Common myeloid progenitor, CD34-positive (primary cell): Measurements from ENCODE around the gene IMPDH2.

Experiments
- CTCF ChIA-PET: fragments of 350-600 bp; sonication (Branson Sonifier 250); formaldehyde crosslinking; loops from one replicate; lab custom pipeline; 2021; ENCODE audit warnings: antibody characterized with exemption; lab: Charles Lee
- POLR2A ChIA-PET: fragments of 350-600 bp; sonication (Branson Sonifier 250); formaldehyde crosslinking; loops from one replicate; lab custom pipeline; 2021; ENCODE audit warnings: antibody characterized with exemption; lab: Charles Lee
- DNase-seq, 3 donors: peaks; one replicate each; pipeline versions ENCODE4 v3.0.0 to v3.0.0-alpha.2; 2013
- H3K27ac ChIP-seq, 2 experiments: 1 replicate in 1 of 2; 2 replicates in 1 of 2; pipeline ENCODE4 v1.7.0; 2013; ENCODE audit warnings: inconsistent platforms in 2 of 2, low read length in 2 of 2, mild to moderate bottlenecking in 2 of 2, low read depth in 1 of 2, moderate library complexity in 1 of 2; ENCODE audit not compliant: severe bottlenecking in 2 of 2, insufficient read depth in 1 of 2, poor library complexity in 1 of 2
- H3K27me3 ChIP-seq, 5 experiments: replicated peaks in 2 of 5; 1 replicate in 3 of 5; 2 replicates in 2 of 5; pipeline versions ENCODE4 v1.6.1 to v1.7.0; 2013; ENCODE audit warnings: low read length in 4 of 5, mild to moderate bottlenecking in 2 of 5, moderate library complexity in 2 of 5, inconsistent platforms in 1 of 5; ENCODE audit not compliant: insufficient read depth in 5 of 5, control insufficient read depth in 4 of 5
- H3K36me3 ChIP-seq, 4 experiments: 1 replicate in 2 of 4; 2 replicates in 2 of 4; pipeline versions ENCODE4 v1.6.1 to v1.7.0; 2013; ENCODE audit warnings: low read length in 3 of 4, control low read depth in 1 of 4, mild to moderate bottlenecking in 1 of 4; ENCODE audit not compliant: control insufficient read depth in 4 of 4, insufficient read depth in 4 of 4
- H3K4me1 ChIP-seq, 4 experiments: 1 replicate in 3 of 4; 2 replicates in 1 of 4; pipeline versions ENCODE4 v1.6.1 to v1.7.1; 2013; ENCODE audit warnings: low read length in 3 of 4, mild to moderate bottlenecking in 3 of 4, control low read depth in 1 of 4, inconsistent platforms in 1 of 4, moderate library complexity in 1 of 4; ENCODE audit not compliant: control insufficient read depth in 4 of 4, insufficient read depth in 4 of 4; ENCODE audit errors: control extremely low read depth in 1 of 4
- H3K4me3 ChIP-seq, 7 experiments: 1 replicate in 4 of 7; 2 replicates in 3 of 7; pipeline versions ENCODE4 v1.5.1 to v1.7.0; 2013; ENCODE audit warnings: mild to moderate bottlenecking in 7 of 7, low read length in 6 of 7, moderate library complexity in 6 of 7, inconsistent platforms in 2 of 7, low read depth in 2 of 7, control low read depth in 1 of 7; ENCODE audit not compliant: insufficient read depth in 4 of 7, control insufficient read depth in 1 of 7; ENCODE audit errors: extremely low read depth in 1 of 7
- H3K9me3 ChIP-seq, 5 experiments: 1 replicate in 4 of 5; 2 replicates in 1 of 5; pipeline versions ENCODE4 v1.6.1 to v1.7.1; 2013; ENCODE audit warnings: low read length in 4 of 5, mild to moderate bottlenecking in 2 of 5, inconsistent platforms in 1 of 5, low read depth in 1 of 5, moderate library complexity in 1 of 5; ENCODE audit not compliant: control insufficient read depth in 4 of 5, insufficient read depth in 2 of 5; ENCODE audit errors: control extremely low read depth in 1 of 5
- WGBS: methylation state at CpG from one replicate; pipeline ENCODE4 v1.1.5; 2013; ENCODE audit not compliant: insufficient coverage; 5-methylcytosine and 5-hydroxymethylcytosine counted together

Gene IMPDH2

GRCh38 chr3:48980295-48980694 lies 48.9 kb downstream of the IMPDH2 start:
- CTCF ChIA-PET = interaction anchor here (1.6 kb wide), 1 partner anchor 10 kb away, joined by 4 read pairs; no protein-coding TSS in a partner anchor
- no peak for DNase-seq
- no peak overlapping the region for H3K4me3 ChIP-seq
- H3K27ac ChIP-seq = no peak overlapping the region
- peaks cover 19 to 85% (median 60%) of the 10 kb centered on the region in 4 experiments for H3K36me3 ChIP-seq
- POLR2A ChIA-PET = no interaction called here
- peaks cover 0 to 12% (median 0%) of the 10 kb centered on the region in 4 experiments for H3K4me1 ChIP-seq
- WGBS = 100% methylated on average over 2 of the region's 4 CpGs
- H3K9me3 ChIP-seq = no peaks in the 10 kb centered on the region
- H3K27me3 ChIP-seq = no peaks in the 10 kb centered on the region

- ChIA-PET POLR2A (no interaction called here), CTCF (interaction anchor here (0.6 to 1.6 kb wide), 2 partner anchors 9 to 484 kb away, joined by 4 read pairs; no protein-coding TSS in a partner anchor)
- Histone ChIP-seq H3K4me3 (no peak overlapping the region), H3K27me3 (no peaks in the 10 kb centered on the region), H3K27ac (no peak overlapping the region), H3K36me3 (peaks cover 22 to 86% (median 64%) of the 10 kb centered on the region in 4 experiments), H3K9me3 (no peaks in the 10 kb centered on the region), H3K4me1 (peaks cover 0 to 8% (median 0%) of the 10 kb centered on the region in 4 experiments)
- 100% methylated on average over 1 of the region's 3 CpGs for WGBS
- no peak for DNase-seq
Measured at GRCh38 chr3:48979451-48979850, 49.7 kb downstream of the IMPDH2 start.
